Heart left ventricle (tissue), 13 donors: ENCODE measurements around the gene STK25.

Experiments used
- POLR2A ChIP-seq, 2 donors: fragments of 450-650 bp; IDR thresholded peaks; one replicate each; pipeline ENCODE4 v1.6.1; 2017; ENCODE audit warnings: antibody characterized with exemption in 2 of 2, mild to moderate bottlenecking in 2 of 2, moderate library complexity in 2 of 2
- TF ChIP-seq, protein P1 (sequence below), 12 donors: fragments of 200-600 bp; sonication (generic) in 4 of 12; IDR thresholded peaks; one replicate each; pipeline versions ENCODE4 v1.5.0 to v1.8.0; 2018 to 2022; ENCODE audit warnings: antibody characterized with exemption in 12 of 12, mild to moderate bottlenecking in 5 of 12
- donor health status: ischemic (EF 13 %, LVEDD 7.1; RV severe dilation, severe dysfunction).
- donor health status: DM: no; HTN: yes; CAD: no.
- donor health status: DM: no; HTN: no; CAD: no.
- donor health status: ischemic (EF 25% LVEDD 6.9; RV normal size, moderate dysfunction).
- donor health status: ischemic (EF 25% LVEDD 5.7; RV mildly dilated, moderate dysfunction).
- donor health status: ischemic (EF 35%, LVEDD 5.7; RV mildly dilated, moderate dysfunction).
- donor health status: nonischemic (EF 11% LVEDD 7.7; RV severe dilation, severe dysfunction).
- donor health status: DM: yes; HTN: yes; CAD: no.
- donor health status: PGD.
- donor health status: ischemic (EF 29% LVEDD 5.4; RV normal size, mild dysfunction).
- donor health status: nonischemic (EF 23%, LVEDD 6.1; RV moderate dilation, normal function).

DNA sequence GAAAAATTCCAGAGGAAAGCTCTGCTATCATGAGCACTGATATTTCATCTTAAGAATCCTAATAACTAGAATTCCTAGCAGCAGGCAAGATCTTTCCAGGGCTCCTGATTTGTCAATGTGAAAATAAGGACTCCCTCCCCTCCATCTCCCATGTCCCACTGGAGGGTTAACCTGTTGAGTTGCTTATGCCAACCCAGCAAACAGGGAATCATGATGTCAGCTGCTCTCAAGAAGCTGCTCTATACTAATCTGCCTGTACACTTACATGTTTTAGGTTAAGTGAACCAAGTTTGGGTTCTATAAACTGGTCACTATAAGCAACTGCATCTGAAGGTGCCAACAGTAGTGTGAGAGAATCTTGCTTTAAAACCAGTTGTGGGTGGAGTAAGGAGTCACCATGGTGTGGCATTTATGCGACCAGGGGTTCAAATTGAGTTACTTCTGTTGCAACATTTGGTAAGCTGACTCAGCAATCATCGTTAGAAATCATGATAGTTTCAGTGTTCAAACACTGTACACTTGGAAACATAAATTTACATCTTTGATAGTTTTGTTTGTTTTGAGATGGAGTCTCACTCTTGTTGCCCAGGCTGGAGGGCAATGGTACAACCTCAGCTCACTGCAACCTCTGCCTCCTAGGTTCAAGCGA lies 53.4 kb downstream of the STK25 start:
- TF ChIP-seq, protein P1, sequence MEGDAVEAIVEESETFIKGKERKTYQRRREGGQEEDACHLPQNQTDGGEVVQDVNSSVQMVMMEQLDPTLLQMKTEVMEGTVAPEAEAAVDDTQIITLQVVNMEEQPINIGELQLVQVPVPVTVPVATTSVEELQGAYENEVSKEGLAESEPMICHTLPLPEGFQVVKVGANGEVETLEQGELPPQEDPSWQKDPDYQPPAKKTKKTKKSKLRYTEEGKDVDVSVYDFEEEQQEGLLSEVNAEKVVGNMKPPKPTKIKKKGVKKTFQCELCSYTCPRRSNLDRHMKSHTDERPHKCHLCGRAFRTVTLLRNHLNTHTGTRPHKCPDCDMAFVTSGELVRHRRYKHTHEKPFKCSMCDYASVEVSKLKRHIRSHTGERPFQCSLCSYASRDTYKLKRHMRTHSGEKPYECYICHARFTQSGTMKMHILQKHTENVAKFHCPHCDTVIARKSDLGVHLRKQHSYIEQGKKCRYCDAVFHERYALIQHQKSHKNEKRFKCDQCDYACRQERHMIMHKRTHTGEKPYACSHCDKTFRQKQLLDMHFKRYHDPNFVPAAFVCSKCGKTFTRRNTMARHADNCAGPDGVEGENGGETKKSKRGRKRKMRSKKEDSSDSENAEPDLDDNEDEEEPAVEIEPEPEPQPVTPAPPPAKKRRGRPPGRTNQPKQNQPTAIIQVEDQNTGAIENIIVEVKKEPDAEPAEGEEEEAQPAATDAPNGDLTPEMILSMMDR (IDR thresholded peaks at IDR 0.05): no peak
- no peak for TF ChIP-seq POLR2A (IDR thresholded peaks at IDR 0.05)
